Testis (tissue), 3 donors: Measurements from ENCODE around the gene CETN1. TPM values are rescaled to one million over a fixed set of nuclear protein-coding genes. Genes with fewer than 3 reads are reported as not detected.

Source experiments
- DNase-seq: peaks from one replicate; pipeline ENCODE4 v3.0.0-alpha.2; 2019
- H3K27ac ChIP-seq, 2 donors: fragments of 200-600 bp; sonication (generic); one replicate each; pipeline ENCODE4 v1.5.1; 2019
- H3K27me3 ChIP-seq: fragments of 200-600 bp; sonication (generic); one replicate; pipeline ENCODE4 v1.5.1; 2019
- H3K36me3 ChIP-seq: fragments of 200-600 bp; sonication (generic); one replicate; pipeline ENCODE4 v1.5.1; 2017; ENCODE audit warnings: low read depth; ENCODE audit errors: missing control alignments
- H3K4me1 ChIP-seq: fragments of 200-600 bp; sonication (generic); one replicate; pipeline ENCODE4 v1.5.1; 2019
- H3K4me3 ChIP-seq, 2 donors: fragments of 200-600 bp; sonication (generic); one replicate each; pipeline ENCODE4 v1.5.1; 2017 to 2019
- H3K9me3 ChIP-seq: fragments of 200-600 bp; sonication (generic); one replicate; pipeline ENCODE4 v1.5.1; 2017
- CTCF ChIP-seq, 3 experiments: fragments of 450-650 bp in 2 of 3; fragments of 200-600 bp in 1 of 3; sonication (generic) in 1 of 3; IDR thresholded peaks; one replicate each; pipeline ENCODE4 v1.5.1; 2016 to 2019; ENCODE audit warnings: antibody characterized with exemption in 3 of 3, mild to moderate bottlenecking in 2 of 3, moderate library complexity in 1 of 3
- POLR2A ChIP-seq: fragments of 450-650 bp; IDR thresholded peaks from one replicate; pipeline ENCODE4 v1.6.1; 2017; ENCODE audit warnings: antibody characterized with exemption, mild to moderate bottlenecking, moderate library complexity
- WGBS, 2 donors: methylation state at CpG; one replicate each; pipeline ENCODE4 v1.1.5; 2018; 5-methylcytosine and 5-hydroxymethylcytosine counted together
- intact Hi-C: fragments of 100-400 bp; cut with DNase I; formaldehyde crosslinking; loops from one replicate; pipeline ENCODE4 v1.15.1; 2023; ENCODE audit warnings: low total_unique reads
- polyA plus RNA-seq: library from polyadenylated mRNA; stranded (reverse); fragments of 350-450 nt; fragmentation: Illumina TruSeq; extraction: RNeasy Lipid Tissue Mini Kit (QIAGEN cat#74804); gene quantifications from one replicate; pipeline ENCODE4 v1.2.3, GENCODE V29; 2014; ENCODE audit warnings: low read depth, low replicate concordance; ENCODE audit not compliant: insufficient read depth
- total RNA-seq, 2 donors: library from RNA; depleted of rRNA; stranded (reverse); fragments of >200 nt; gene quantifications; one replicate each; pipeline ENCODE4 v1.2.3, GENCODE V29; 2016

CETN1 gene
- total and polyA plus RNA-seq, 3 donors from 2014 or later = 53.3 to 289 (median 70.5) TPM

- Histone ChIP-seq H3K36me3 (no peaks in the 10 kb centered on the region), H3K4me1 (no peaks in the 10 kb centered on the region), H3K4me3 (no peak overlapping the region), H3K27ac (no peak overlapping the region), H3K9me3 (no peaks in the 10 kb centered on the region), H3K27me3 (no peaks in the 10 kb centered on the region)
- DNase-seq = no peak
- intact Hi-C loops = no loop called here
- TF ChIP-seq CTCF (IDR thresholded peaks at IDR 0.05) (no peak), POLR2A (no peak)
- 54 to 55% methylated on average over 9 of the region's 9 CpGs for WGBS, 2 donors
Measured at GRCh38 chr18:572091-572830, 7.9 kb upstream of the CETN1 start.

- DNase-seq = no peak
- Histone ChIP-seq H3K27ac (no peak overlapping the region), H3K36me3 (no peaks in the 10 kb centered on the region), H3K4me3 (no peak overlapping the region), H3K4me1 (no peaks in the 10 kb centered on the region), H3K9me3 (no peaks in the 10 kb centered on the region), H3K27me3 (no peaks in the 10 kb centered on the region)
- TF ChIP-seq POLR2A = no peak
- TF ChIP-seq CTCF (IDR thresholded peaks at IDR 0.05) = no peak
- intact Hi-C loops = no loop called here
Measured at GRCh38 chr18:572831-573289, 7.3 kb upstream of the CETN1 start.

GRCh38 chr18:573385-573784 is 6.8 kb upstream of the CETN1 start:
- 61 to 67% methylated on average over 1 of the region's 1 CpG for WGBS, 2 donors
- no peak for DNase-seq

GRCh38 chr18:574149-574860 is 5.9 kb upstream of the CETN1 start:
- no peaks in the 10 kb centered on the region for H3K27me3 ChIP-seq
- no peak for DNase-seq
- H3K4me3 ChIP-seq = no peak overlapping the region
- no peaks in the 10 kb centered on the region for H3K9me3 ChIP-seq
- WGBS, 2 donors = 51 to 57% methylated on average over 4 of the region's 4 CpGs
- intact Hi-C loops = no loop called here
- no peaks in the 10 kb centered on the region for H3K36me3 ChIP-seq
- no peak overlapping the region for H3K27ac ChIP-seq
- no peak for TF ChIP-seq CTCF (IDR thresholded peaks at IDR 0.05)
- TF ChIP-seq POLR2A = no peak
- H3K4me1 ChIP-seq = no peaks in the 10 kb centered on the region

More at GRCh38 chr18:573385-573784, 6.8 kb upstream of the CETN1 start:
- intact Hi-C loops = no loop called here
- Histone ChIP-seq H3K4me1 (no peaks in the 10 kb centered on the region), H3K36me3 (no peaks in the 10 kb centered on the region), H3K4me3 (no peak overlapping the region), H3K27ac (no peak overlapping the region), H3K27me3 (no peaks in the 10 kb centered on the region), H3K9me3 (no peaks in the 10 kb centered on the region)
- no peak for TF ChIP-seq CTCF (IDR thresholded peaks at IDR 0.05)
- TF ChIP-seq POLR2A = no peak
